HG02610 (cell line): ENCODE results near the gene LGALS8.
"Not testable (repeated sequence)": the region's sequence is repeated elsewhere in the genome, so short reads cannot be mapped to it uniquely, and the experiment has no call there.

Source experiments
- ATAC-seq: cut with Tn5 transposase; IDR thresholded peaks from one replicate; pipeline ENCODE4 v1.9.1; 2021; ENCODE audit warnings: mild to moderate bottlenecking, moderate library complexity; ENCODE audit not compliant: unreplicated experiment

The LGALS8 gene

GRCh38 chr1:236536540-236536939 is 12.8 kb downstream of the LGALS8 start:
- ATAC-seq, result no peak

- ATAC-seq, result no peak
Observed at GRCh38 chr1:236540813-236541465, 17.2 kb downstream of the LGALS8 start.

DNA sequence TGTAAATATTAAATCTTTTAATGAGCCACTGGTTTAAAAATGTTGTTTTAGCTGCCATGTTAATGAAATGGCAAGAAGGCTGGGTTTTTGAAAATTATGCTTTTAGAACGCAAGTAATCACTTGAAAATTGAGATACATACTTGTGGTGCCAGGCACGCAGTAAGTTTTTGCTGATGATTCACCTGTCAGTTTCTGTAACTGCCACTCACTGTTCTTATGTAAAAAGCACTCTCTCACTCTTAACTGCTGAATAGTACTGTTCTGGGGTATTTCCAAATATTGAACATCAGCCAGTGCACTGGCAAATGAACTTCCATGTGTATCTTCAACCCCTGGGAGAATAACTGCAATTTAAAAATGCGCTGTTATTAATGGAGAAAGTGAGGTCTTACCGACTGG is 17.9 kb downstream of the LGALS8 start:
- no peak for ATAC-seq

GRCh38 chr1:236543065-236543669 is 19.4 kb downstream of the LGALS8 start:
- ATAC-seq, result no peak

GRCh38 chr1:236545621-236546169 is 21.9 kb downstream of the LGALS8 start:
- ATAC-seq, result no peak

- no peak for ATAC-seq
Observed at GRCh38 chr1:236548452-236548851, 24.7 kb downstream of the LGALS8 start.

DNA sequence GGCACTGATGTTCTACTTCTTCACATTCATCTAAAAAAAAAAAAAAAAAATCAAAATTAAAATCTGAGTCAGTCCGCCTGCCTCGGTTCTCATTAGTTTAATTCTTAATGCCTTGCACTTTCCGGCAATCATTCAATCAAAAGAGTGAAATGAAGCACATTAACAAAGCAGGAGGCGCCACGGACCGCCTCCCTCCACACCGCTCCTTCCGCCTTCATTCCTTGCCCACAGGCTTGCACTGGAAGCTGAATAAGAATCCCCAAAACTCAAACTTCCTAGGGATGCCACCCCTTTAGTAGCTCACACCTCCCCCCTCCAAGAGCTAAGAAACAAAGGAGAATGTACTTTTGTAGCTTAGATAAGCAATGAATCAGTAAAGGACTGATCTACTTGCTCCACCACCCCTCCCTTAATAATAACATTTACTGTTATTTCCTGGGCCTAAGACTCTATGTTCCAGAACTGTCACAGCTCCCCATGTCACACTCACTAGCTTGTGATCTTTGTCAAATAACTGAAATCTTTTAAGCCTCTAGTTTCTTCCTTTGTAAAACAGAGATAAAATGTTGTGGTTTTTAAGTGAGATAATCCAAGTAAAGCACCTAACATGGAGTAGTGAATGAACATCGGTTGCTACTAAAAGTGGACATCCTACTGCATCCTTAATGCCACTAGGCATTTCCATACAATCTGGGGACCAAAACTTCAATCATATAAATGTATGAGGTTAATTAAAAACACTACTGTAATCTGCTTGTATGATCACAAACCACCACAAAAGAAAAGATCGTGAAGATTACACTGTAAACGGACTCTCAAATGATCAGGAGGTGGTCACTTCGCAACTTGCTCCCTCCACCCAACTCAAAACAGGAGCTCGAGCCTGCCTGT is 27.4 kb downstream of the LGALS8 start:
- no peak for ATAC-seq

- no peak for ATAC-seq
Observed at GRCh38 chr1:236552096-236552495, 28.3 kb downstream of the LGALS8 start.

DNA sequence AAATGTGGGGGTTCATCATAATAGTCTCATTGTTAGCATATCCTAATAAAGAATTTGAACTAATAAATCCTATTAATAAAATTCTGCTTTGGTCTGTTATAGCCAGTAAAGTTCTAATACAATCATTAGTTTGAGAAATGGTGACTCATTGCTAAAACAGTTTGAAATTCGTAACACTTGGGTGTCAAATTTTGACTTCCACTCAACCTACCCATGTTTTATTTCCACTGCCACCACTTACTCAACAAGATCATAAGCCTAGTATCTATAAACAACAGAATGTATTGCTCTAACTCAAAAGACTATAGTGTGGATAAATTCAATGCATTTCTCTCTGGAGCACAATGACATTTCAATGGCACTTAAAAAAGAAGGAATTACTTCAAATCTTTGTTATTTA is 29.1 kb downstream of the LGALS8 start:
- no peak for ATAC-seq

GRCh38 chr1:236553370-236553769 is 29.6 kb downstream of the LGALS8 start:
- ATAC-seq, result no peak

DNA sequence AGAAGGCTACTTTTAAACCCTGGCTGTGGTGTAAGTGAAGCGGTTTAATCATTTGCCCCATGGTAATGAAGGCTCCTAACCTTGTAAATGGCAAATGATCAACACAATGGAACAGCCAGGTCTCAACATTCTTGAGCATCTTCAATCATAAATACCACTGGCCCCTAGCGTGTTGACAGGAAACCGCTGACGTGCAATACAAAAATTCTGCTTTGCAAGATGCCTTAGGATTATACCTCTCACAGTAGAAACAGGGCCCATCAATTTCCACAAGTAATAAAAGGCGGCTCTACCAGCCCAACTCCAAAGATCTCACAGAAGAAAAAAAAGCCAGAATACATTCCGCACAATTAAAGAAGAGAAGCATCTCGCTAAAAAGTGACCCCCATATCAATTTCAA is 32.8 kb downstream of the LGALS8 start:
- ATAC-seq, result no peak

DNA sequence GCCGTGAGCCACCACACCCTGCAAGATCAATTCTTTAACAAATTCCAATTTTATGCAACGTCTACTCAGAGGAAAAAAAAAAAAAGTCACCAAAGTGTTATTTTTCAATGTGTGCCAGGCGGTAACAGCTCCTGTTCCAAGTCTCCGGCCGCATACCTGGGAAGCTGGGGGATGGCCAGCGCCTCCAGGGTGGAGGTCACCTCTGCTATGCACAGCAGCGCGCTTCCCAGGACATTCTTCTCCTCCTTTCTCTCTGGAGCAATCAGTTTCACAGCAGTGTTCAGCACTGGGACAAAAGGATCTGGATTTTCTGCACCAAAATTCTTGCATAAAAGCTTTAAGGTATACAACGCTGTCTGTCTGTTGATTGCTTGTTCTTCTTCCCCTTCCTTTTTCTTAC is 34.3 kb downstream of the LGALS8 start:
- no peak for ATAC-seq

DNA sequence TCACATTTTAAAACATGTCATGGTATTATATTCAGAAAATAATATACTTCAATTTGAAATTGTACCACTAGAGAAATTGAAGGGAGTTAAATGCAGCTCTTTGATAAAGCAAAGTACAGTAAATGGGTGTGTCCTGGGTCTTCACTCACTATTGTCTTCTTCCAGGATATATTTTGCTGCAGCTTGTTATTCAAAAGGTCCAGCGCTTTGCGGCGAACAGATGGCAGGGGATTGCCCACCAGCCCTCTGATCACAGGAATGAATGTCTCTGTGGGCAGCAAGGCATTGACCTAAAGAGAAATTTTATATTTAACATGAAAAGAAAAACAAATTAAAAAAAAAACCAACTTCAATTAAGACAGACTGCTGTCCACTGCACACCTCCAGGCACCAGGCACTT is 35.1 kb downstream of the LGALS8 start:
- no peak for ATAC-seq

GRCh38 chr1:236560213-236560771 is 36.5 kb downstream of the LGALS8 start:
- no peak for ATAC-seq

DNA sequence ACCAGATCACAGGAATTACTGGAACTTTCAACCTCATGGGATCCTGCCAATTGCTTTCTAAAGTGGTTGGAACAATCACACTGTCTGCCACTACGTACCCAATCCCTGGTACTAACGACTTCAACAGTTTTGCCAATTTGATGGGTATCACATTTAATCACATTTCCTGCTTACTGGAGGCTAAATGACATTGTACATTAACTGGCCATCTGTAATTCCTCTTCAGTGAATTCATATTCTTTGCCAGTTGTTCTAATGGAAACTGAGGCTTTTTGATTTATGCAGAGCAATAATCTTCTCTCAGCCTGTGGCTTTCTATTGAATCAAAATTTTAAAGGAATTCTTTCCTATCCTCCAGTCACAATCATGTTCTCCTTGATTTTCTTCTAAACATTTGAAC is 38.2 kb downstream of the LGALS8 start:
- no peak for ATAC-seq

- no peak for ATAC-seq
Observed at GRCh38 chr1:236565530-236565929, 41.7 kb downstream of the LGALS8 start.

- ATAC-seq, result no peak
Observed at GRCh38 chr1:236568285-236568894, 44.6 kb downstream of the LGALS8 start.

GRCh38 chr1:236575523-236575922 is 51.7 kb downstream of the LGALS8 start:
- ATAC-seq, result no peak

DNA sequence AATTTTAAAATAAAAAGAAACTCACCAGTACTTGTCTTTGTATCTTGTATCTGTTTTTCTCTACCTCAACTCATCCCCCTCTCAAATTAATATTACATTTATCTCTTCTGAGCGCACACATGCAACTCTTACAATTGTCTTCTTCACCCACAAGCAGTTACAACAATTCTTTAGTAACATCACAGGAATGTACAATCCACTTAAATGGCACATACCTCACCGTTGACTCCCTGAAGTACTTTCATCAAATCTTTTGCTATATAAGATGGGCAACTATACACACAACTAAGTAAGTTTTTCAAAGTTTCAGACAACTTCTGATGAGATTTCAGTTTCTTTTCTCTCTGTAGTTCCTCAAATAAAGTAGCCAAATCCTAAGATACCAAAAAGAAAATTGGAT is 52.2 kb downstream of the LGALS8 start:
- ATAC-seq, result no peak

GRCh38 chr1:236577041-236577440 is 53.3 kb downstream of the LGALS8 start:
- ATAC-seq, result not testable (repeated sequence)

GRCh38 chr1:236578661-236579060 is 54.9 kb downstream of the LGALS8 start:
- no peak for ATAC-seq
